ENCODE data around the gene WFDC10B. TPM values are rescaled to one million over a fixed set of nuclear protein-coding genes. Genes with fewer than 3 reads are reported as not detected.
"Not testable (repeated sequence)": the region's sequence is repeated elsewhere in the genome, so short reads cannot be mapped to it uniquely, and the experiment has no call there.

The WFDC10B gene
- total and polyA plus RNA-seq, 4 donors, result 1.5 to 2.0 (median 2.0) TPM; not detected in 1

DNA sequence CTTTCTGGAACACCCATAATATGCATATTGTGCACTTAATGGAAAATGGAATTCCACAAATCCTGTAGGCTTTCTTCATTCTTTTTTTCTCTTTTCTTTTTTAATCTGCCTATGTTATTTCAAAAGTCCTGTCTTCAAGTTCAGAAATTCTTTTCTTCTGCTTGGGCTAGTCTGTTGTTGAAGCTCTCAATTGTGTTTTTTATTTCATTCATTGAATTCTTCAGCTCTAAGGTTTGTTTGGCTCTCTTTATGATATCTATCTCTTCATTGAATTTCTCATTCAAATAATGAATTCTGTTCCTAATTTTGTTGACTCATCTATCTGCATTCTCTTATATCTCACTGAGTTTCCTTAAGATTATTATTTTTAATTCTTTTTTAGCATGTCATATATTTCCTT, 27.4 kb upstream of the WFDC10B start:
- H3K27ac ChIP-seq (ENCODE audit: low read depth in 1 of 2, low read length in 1 of 2), result no peak overlapping the region
- TF ChIP-seq, protein P1, sequence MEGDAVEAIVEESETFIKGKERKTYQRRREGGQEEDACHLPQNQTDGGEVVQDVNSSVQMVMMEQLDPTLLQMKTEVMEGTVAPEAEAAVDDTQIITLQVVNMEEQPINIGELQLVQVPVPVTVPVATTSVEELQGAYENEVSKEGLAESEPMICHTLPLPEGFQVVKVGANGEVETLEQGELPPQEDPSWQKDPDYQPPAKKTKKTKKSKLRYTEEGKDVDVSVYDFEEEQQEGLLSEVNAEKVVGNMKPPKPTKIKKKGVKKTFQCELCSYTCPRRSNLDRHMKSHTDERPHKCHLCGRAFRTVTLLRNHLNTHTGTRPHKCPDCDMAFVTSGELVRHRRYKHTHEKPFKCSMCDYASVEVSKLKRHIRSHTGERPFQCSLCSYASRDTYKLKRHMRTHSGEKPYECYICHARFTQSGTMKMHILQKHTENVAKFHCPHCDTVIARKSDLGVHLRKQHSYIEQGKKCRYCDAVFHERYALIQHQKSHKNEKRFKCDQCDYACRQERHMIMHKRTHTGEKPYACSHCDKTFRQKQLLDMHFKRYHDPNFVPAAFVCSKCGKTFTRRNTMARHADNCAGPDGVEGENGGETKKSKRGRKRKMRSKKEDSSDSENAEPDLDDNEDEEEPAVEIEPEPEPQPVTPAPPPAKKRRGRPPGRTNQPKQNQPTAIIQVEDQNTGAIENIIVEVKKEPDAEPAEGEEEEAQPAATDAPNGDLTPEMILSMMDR (IDR thresholded peaks at IDR 0.05; ENCODE audit: control extremely low read depth, extremely low read depth), result no peak
- H3K27me3 ChIP-seq (ENCODE audit: control insufficient read depth in 3 of 3, insufficient read depth in 3 of 3, low read length in 2 of 3), result no peaks in the 10 kb centered on the region
- H3K9me3 ChIP-seq (ENCODE audit: control insufficient read depth in 4 of 4, insufficient read depth in 3 of 4, low read length in 3 of 4), result peaks cover 0 to 12% (median 5%) of the 10 kb centered on the region in 4 donors
- ATAC-seq (ENCODE audit: insufficient read depth, low FRiP score) (no peak), DNase-seq (no peak)
- H3K9ac ChIP-seq (ENCODE audit: insufficient read depth in 1 of 2, low read length in 2 of 2), result no peak overlapping the region
- H3K36me3 ChIP-seq (ENCODE audit: control insufficient read depth in 4 of 4, insufficient read depth in 4 of 4, low read length in 4 of 4), result no peaks in the 10 kb centered on the region
- H3K4me3 ChIP-seq, result no peak overlapping the region
- no peaks in the 10 kb centered on the region for H3K4me1 ChIP-seq (ENCODE audit: control insufficient read depth in 5 of 5, insufficient read depth in 5 of 5, low read length in 5 of 5)

GRCh38 chr20:45727044-45727443, 22.2 kb upstream of the WFDC10B start:
- 34 to 37% methylated on average over 2 of the region's 2 CpGs for WGBS, 2 donors
- no peak for DNase-seq
- H3K27ac ChIP-seq (ENCODE audit: low read depth in 1 of 2, low read length in 1 of 2), result no peak overlapping the region
- peaks cover 0 to 6% (median 3%) of the 10 kb centered on the region in 4 donors for H3K9me3 ChIP-seq (ENCODE audit: control insufficient read depth in 4 of 4, insufficient read depth in 3 of 4, low read length in 3 of 4)
- no peaks in the 10 kb centered on the region for H3K36me3 ChIP-seq (ENCODE audit: control insufficient read depth in 4 of 4, insufficient read depth in 4 of 4, low read length in 4 of 4)
- H3K4me1 ChIP-seq (ENCODE audit: control insufficient read depth in 5 of 5, insufficient read depth in 5 of 5, low read length in 5 of 5), result no peaks in the 10 kb centered on the region
- ATAC-seq (ENCODE audit: insufficient read depth, low FRiP score), result no peak
- H3K9ac ChIP-seq (ENCODE audit: insufficient read depth in 1 of 2, low read length in 2 of 2), result no peak overlapping the region
- no peak overlapping the region for H3K4me3 ChIP-seq
- H3K27me3 ChIP-seq (ENCODE audit: control insufficient read depth in 3 of 3, insufficient read depth in 3 of 3, low read length in 2 of 3), result no peaks in the 10 kb centered on the region
- TF ChIP-seq, protein P1 (IDR thresholded peaks at IDR 0.05; ENCODE audit: control extremely low read depth, extremely low read depth), result no peak

DNA sequence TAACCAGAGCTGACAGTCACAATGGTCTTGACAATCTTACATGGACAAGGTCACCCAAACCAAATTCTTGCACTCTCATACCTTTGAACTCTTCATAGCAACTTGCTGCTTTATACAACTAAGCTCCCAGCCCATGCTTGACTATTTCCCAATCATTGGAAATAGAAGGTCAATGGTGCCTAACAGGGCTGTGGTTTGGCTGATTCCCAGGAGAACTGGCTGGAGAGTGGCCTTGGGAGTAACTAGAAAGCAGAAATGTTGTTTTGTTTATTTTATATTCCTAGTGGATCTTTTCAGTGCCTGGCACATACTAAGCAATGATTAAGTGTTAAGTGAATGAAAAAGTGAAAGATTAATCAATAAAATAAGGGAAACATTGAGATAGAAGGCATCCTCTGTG, 20.3 kb upstream of the WFDC10B start:
- no peak for DNase-seq
- H3K27ac ChIP-seq (ENCODE audit: low read depth in 1 of 2, low read length in 1 of 2), result no peak overlapping the region
- no peak overlapping the region for H3K9ac ChIP-seq (ENCODE audit: insufficient read depth in 1 of 2, low read length in 2 of 2)
- H3K4me3 ChIP-seq, result no peak overlapping the region
- H3K4me1 ChIP-seq (ENCODE audit: control insufficient read depth in 5 of 5, insufficient read depth in 5 of 5, low read length in 5 of 5), result no peaks in the 10 kb centered on the region
- no peaks in the 10 kb centered on the region for H3K27me3 ChIP-seq (ENCODE audit: control insufficient read depth in 3 of 3, insufficient read depth in 3 of 3, low read length in 2 of 3)
- no peaks in the 10 kb centered on the region for H3K36me3 ChIP-seq (ENCODE audit: control insufficient read depth in 4 of 4, insufficient read depth in 4 of 4, low read length in 4 of 4)
- TF ChIP-seq, protein P1 (IDR thresholded peaks at IDR 0.05; ENCODE audit: control extremely low read depth, extremely low read depth), result no peak
- no peaks in the 10 kb centered on the region for H3K9me3 ChIP-seq (ENCODE audit: control insufficient read depth in 4 of 4, insufficient read depth in 3 of 4, low read length in 3 of 4)
- no peak for ATAC-seq (ENCODE audit: insufficient read depth, low FRiP score)

GRCh38 chr20:45722047-45722446, 17.2 kb upstream of the WFDC10B start, which contains the start of gene SPINT4:
Gene SPINT4 (plus strand): TSS chr20:45722347. CDS start chr20:45722368, 21 bp downstream.
- ATAC-seq (ENCODE audit: insufficient read depth, low FRiP score) (no peak), DNase-seq (no peak)
- H3K4me1 ChIP-seq (ENCODE audit: control insufficient read depth in 5 of 5, insufficient read depth in 5 of 5, low read length in 5 of 5), result no peaks in the 10 kb centered on the region
- no peaks in the 10 kb centered on the region for H3K36me3 ChIP-seq (ENCODE audit: control insufficient read depth in 4 of 4, insufficient read depth in 4 of 4, low read length in 4 of 4)
- H3K27ac ChIP-seq (ENCODE audit: low read depth in 1 of 2, low read length in 1 of 2), result no peak within 1 kb of the TSS
- 88 to 91% methylated on average over 1 of the region's 1 CpG for WGBS, 2 donors
- no peak within 1 kb of the TSS for H3K9ac ChIP-seq (ENCODE audit: insufficient read depth in 1 of 2, low read length in 2 of 2)
- no peaks in the 10 kb centered on the region for H3K27me3 ChIP-seq (ENCODE audit: control insufficient read depth in 3 of 3, insufficient read depth in 3 of 3, low read length in 2 of 3)
- TF ChIP-seq, protein P1 (IDR thresholded peaks at IDR 0.05; ENCODE audit: control extremely low read depth, extremely low read depth), result no peak
- H3K9me3 ChIP-seq (ENCODE audit: control insufficient read depth in 4 of 4, insufficient read depth in 3 of 4, low read length in 3 of 4), result no peaks in the 10 kb centered on the region
- no peak within 1 kb of the TSS for H3K4me3 ChIP-seq

DNA sequence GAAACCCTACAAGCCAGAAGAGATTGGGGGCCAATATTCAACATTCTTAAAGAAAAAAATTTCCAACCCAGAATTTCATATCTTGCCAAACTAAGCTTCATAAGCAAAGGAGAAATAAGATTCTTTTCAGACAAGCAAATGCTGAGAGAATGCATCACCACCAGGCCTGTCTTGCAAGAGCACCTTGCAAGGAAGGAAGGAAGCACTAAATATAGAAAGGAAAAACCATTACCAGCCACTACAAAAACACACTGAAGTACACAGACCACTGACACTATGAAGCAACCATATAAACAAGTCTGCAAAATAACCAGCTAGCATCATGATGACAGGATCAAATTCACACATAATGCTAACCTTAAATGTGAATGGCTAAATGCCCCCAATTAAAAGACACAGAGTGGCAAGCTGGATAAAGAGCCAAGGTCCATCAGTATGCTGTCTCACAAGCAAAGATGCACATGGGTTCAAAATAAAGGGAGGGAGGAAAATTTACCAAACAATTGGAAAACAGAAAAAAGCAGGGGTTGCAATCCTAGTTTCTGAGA, 11.4 kb upstream of the WFDC10B start:
- H3K27me3 ChIP-seq (ENCODE audit: control insufficient read depth in 3 of 3, insufficient read depth in 3 of 3, low read length in 2 of 3); ATAC-seq (ENCODE audit: insufficient read depth, low FRiP score); DNase-seq; H3K27ac ChIP-seq (ENCODE audit: low read depth in 1 of 2, low read length in 1 of 2); H3K4me1 ChIP-seq (ENCODE audit: control insufficient read depth in 5 of 5, insufficient read depth in 5 of 5, low read length in 5 of 5); H3K4me3 ChIP-seq; H3K9me3 ChIP-seq (ENCODE audit: control insufficient read depth in 4 of 4, insufficient read depth in 3 of 4, low read length in 3 of 4); H3K36me3 ChIP-seq (ENCODE audit: control insufficient read depth in 4 of 4, insufficient read depth in 4 of 4, low read length in 4 of 4); H3K9ac ChIP-seq (ENCODE audit: insufficient read depth in 1 of 2, low read length in 2 of 2): not testable (repeated sequence)
